Hematopoietic multipotent progenitor cell treated with erythropoietin and hydrocortisone succinate and interleukin-3 and kit ligand, for 8 days (in vitro differentiated cells): ENCODE data around the gene EMP2.

Source experiments
- DNase-seq: peaks from one replicate; pipeline ENCODE4 v3.0.0-alpha.2; 2015

Gene EMP2

GRCh38 chr16:10609402-10609774 lies 29.0 kb upstream of the EMP2 start:
- DNase-seq: no peak

DNA sequence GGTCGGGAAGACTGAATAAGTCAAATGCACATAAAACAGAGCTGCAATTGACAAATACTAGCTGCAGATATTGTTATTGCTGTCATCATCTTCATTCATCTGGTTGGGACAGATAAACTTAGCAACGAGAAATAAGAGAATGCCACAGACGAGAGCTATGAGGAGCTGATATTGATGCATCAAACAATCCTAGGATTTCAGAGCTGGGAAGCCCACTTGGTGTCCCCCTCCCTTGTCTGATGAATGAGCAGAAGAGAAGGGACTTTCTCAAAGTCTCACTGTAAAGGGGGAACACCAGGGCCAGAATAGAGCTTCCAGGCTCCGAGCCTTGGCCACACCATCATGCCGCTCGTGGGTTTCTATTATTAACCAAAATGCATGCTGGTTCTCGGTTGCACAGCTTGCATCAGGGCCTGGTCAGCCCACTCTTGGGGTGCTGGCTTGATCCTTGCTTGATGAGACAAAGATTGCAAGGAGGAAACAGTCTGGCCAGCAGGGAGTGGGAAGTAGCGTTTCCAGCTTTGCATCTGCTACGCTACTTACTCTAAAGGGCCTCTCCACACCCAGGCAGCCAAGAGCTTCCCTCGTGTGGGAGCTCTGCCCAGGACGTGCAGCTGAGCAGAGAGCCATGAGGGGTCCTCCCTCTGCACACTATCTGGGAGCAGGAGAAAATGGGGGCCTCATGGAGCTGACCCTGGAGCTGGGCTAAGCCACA lies 28.4 kb upstream of the EMP2 start:
- no peak for DNase-seq

DNA sequence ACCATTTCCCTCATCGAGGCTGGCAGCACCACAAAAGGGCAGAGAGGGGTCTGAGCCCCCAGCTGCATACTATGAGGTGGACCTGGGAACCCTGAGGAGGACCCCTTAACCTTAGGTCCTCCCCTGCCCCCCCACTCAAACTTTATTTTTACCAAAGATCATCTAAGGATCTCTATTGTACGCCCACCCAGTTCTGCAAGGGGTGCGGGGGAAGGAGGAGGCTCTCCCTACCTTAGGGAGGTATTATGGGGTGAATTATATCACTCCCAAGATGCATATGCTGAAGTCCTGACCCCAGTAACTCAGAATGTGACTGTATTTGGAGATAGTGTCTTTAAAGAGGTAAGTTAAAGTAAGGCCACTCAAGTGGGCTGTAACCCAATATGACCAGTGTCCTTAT lies 26.8 kb upstream of the EMP2 start:
- no peak for DNase-seq

DNA sequence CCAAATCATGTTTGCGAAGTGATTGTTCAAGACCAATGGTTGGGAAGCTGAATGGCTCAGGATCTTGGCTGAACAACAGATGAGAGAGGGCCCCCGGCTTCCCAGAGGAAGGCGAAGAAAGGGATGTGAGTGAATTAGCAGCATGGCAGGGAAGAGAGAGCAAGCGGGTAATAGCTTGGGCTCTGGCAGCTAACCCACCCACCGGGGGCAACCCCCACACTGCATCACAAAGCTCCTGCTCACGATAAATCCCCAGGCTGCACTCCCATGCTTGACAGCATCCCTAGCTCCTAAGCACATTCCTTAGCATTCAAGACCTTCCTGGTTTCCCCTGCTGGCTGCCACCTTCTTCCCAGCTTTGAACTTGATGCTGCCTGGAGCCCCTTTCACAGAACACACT lies 26.2 kb upstream of the EMP2 start:
- DNase-seq: no peak

- DNase-seq: no peak
Observed at GRCh38 chr16:10605636-10606035, 25.2 kb upstream of the EMP2 start.

DNA sequence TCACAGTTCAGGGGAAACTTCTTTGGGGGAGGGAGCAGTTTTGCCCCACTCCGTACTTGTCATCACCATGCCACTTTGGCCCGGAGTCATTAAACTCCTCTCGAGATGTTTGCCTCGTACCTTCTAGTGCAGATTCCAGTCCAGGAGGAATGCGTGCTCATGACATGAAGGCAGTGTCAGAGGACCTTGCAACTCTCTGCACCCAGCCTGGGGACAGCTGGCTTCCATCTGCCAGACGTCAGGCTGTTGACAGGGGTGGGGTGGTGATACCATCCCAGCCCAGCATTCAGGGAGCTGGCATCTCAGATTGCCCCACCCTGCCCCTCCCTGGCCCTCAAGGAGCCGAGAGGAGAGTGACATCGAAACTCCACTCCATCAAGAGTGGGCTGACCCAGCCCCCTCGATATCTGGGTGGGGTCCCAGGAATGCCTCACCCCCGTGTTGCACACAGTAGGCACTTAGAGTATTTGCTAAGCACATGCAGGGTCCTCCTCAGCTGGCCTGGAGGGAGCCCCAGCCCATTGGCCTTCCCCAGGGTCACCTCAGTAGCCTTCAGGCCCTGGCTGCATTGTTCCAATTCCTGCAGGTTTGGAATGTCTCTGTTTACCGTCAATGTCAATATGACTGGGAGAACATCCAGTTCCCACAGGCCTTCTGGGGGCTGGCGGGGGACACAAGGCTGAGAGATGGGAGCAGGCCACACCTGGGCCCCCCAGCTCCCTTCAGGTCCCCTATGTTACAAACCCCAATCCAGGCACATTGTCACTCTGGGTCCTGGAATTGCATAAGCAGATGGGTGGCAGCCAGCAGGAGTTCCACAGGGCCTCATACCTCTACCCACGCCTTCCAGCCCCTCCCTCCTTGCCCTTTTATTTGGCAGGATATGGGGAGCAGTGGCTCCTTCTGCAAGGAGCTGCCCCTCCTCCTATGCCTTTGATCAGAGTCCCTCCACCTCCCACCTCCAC lies 21.3 kb upstream of the EMP2 start:
- peak; percentile 48 for DNase-seq

DNA sequence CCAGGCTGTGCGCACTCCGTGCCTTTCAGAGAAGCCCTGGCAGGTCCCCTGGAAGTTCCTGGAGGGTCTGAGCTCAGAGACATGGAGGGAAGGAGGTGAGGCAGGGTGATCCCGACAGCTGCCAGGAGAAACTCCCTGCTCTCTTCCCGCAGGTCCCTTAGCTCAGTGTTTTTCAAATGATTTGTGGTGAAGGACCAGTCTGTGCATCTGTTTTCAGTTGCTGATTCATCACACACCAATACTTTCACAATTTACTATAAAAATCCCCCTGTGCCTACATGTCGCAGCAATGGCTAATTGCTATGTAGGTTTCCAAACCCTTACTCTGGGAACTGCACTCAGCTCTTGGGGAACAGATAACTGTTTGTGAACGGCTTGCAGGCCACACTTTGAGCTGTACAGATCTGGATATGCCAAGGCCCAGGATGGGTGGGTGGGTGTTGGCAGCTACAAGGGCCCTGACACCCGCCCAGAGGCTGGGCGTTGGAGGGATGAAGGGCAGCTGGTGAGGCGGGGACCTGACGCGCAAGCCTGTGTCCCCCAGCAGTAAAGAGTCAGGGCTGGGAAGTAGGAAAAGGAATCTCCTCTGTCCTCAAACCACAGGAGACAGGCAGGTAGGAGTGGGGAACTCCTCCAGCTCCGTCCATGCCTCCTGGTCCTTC lies 20.5 kb upstream of the EMP2 start:
- no peak for DNase-seq

DNA sequence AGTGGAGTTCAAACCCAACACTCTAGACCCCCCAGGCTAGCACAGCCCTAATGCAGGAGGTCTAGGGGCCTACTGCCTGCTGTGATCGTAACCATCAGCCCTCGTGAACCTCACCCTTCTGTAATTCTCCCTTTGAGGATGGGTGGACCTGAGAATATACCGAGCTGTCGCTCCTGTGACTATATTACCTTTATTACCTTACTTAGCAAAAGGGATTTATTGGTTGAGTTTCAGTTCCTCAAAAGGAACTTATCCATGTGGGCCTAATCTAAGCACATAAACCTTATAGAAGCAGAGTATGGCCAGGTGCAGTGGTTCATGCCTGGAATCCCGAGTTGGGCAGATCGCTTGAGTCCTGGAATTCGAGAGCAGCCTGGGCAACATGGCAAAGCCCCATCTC lies 19.2 kb upstream of the EMP2 start:
- DNase-seq: no peak

- DNase-seq: peak; percentile 86
Observed at GRCh38 chr16:10598157-10598556, 17.8 kb upstream of the EMP2 start.

DNA sequence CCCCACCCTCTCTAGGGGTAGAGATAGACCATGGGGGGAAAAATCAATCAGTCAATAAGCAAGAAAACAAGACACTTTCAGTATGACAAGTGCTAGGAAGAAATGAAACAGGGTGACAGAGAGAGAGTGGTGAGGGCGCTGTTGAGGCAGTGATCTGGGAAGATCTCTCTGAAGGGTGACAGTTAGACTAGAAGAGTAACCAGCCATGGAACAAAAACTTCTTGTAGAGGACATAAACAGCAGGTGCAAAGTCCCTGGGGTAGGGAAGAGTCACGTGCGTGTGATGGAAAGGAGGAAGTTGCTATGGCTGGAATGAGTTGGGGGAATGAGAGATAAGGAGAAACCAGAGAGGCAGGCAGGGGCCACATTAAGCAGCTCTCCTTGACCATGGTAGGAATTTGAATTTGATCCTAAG lies 16.8 kb upstream of the EMP2 start:
- peak; percentile 45 for DNase-seq

DNA sequence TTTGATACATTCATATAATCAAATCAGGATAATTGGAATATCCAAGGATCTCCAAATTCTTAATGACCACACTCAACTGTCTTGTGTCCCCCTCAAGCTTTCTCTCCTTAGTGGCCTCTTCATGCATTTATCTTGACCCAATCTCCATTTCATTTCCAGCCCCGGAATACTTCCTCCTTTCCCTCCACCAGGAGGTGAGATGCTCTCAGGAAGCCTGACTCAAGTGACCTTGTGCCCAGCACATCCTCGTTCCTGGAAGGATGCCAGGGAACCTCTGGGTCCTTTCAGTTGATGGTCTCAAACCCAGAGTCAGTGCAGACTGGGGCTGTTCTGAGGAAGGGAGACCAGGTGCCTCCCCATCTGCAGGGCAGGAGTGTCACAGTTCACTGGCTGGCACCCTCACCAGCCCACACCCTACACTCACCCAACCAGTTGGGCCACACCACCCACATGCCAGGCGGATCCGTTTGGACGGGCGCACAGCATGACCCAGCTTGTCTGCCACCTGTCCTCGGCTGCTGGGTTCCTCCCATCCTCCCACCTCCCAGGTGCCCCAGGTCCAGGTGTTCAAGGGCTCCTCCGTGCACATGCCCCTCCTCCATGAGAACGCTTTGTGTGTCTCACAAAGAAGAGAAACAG lies 14.0 kb upstream of the EMP2 start:
- no peak for DNase-seq

DNA sequence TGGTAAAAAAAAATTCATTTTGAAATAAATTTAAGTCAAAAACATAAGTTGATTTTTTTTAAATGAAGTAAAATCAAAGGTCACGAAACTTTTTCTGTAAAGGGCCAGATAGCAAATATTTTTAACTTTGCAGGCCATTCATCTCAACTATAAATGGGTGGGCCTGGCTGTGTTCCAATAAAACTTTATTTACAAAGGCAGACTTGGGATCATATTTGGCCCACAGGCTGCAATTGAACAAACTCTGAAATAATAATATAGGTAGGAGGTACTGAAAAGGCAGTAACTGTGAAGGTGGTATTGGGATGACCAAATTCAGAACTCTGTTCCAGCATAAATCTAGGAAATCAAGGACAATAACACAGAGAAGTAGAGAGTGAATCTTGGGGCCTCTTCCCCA lies 12.2 kb upstream of the EMP2 start:
- no peak for DNase-seq

GRCh38 chr16:10590342-10590741 lies 9.9 kb upstream of the EMP2 start:
- DNase-seq: no peak

DNA sequence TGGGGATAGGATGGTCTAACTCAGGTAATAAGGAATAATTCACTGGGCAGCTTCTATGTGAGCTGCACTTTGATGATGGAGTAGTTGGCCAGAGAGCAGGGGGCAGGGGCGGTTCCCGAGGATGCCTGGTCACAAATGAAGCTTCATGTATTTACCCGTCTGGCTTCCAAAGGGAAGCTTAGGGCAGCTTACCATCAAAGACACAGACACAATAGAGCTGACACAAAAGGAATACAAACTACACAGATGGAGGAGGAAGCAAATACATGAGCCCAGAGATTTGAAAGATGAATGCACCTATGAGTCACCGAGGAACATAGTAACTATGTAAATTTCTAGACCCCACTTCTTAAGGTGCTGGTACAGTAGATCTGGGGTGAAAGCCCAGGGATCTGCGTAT lies 8.7 kb upstream of the EMP2 start:
- DNase-seq: no peak

DNA sequence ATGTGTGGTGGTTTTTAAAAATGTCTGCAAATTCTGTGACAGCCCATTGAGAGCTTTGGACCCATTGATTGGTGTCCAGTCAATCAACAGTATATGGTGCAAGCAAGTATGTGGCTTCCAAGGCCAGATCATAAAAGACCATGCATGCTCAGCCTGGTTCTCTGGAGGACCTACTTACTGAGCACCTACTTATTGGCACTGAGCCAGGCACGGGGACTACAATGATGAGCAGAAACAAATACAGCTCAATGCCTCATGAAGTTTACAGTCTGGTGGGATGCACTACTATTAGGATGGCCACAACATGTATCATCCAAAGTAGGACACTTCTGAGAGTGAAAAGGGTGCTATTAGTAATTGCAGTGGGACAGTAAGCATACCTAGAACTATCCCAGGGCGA lies 7.2 kb upstream of the EMP2 start:
- DNase-seq: no peak

DNA sequence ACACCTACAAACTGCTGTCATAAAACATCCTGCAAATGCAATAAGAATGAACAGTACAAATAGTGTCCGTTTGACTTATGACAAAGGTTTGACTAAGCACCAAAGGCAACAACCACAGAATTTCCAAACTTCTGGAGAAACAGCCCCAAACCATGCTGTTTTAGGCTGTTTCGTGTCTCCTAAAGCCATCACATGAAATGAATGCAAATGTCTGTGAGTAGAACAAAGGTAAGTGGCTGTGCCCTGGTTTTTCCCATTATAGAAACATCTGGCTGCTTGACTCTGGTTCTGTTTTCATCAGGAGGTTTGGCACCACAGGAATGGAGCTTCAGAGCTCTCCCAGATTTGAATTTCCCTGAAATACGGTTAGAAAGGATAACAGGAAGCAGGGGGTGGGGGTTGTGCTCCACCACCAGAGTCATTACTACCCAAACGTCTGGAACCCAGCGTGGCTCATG lies 4.6 kb upstream of the EMP2 start:
- no peak for DNase-seq

GRCh38 chr16:10583269-10583668 lies 2.9 kb upstream of the EMP2 start:
- no peak for DNase-seq

GRCh38 chr16:10581507-10581906 lies 1.1 kb upstream of the EMP2 start:
- no peak for DNase-seq

GRCh38 chr16:10580883-10581247 lies 467 bp upstream of the EMP2 start:
- no peak for DNase-seq

DNA sequence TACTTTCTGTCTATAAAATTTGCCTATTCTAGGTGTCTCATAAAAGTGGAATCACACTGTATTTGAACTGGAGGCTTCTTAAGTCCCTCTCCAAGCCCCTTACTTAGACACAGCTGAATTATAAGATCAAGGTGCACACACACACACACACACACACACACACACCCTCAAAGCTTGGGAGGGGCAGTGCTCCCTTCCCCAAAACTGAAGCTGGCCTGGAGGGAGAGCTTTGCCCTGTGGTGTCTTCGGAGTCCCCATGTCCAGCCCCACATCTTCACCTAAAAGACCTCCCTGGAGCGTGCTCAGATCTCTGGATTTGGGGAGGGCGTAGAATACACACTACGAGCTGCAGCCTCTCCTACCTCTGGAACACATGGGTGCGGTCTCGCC lies 828 bp downstream of the EMP2 start:
- no peak for DNase-seq

DNA sequence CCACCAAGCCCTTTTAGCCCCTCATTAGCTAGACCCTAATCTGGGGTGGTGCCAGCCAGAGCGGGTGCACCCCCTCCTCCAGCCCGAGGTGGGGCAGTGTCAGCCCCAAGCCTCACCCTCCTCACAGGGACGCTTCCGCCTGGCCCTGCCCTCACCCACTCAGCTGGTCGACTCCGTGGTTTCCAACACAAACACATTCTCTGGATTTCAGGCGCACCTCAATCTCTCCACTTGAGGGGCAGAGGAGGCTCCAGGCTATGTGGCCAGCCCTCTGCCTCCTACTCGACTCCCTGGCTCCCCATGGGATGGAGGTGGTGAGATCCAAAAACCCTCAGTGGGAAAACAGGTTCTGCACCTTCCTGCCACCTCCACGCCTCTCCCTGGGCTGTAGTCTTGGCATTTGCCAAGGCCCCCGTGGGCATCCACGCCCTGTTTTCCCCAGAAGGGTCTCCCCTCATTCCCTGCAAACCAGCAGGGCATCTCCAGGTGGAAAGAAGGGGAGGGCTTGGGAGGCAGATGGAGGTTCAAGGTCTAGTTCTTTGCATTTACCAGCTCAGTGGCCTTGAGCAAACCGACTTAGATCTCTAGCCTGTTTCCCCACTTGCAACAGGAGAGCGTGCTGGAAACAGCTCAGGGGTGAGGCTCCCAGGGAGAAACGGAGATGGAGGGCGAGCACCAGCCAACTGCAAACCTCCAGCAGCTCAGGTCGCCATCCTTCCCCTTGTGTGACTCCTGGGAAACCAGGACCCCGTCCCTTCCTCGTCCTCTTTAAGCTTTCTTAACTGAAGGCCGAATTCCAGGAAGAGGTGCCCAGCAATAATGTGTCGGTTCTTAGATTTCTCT lies 1.7 kb downstream of the EMP2 start:
- DNase-seq: no peak
